Neural cell (in vitro differentiated cells): ENCODE data around the gene KCNMB2. TPM values are rescaled to one million over a fixed set of nuclear protein-coding genes. Genes with fewer than 3 reads are reported as not detected.

Experiments
- H2AFZ ChIP-seq: fragments of 200-600, 300-800 bp; sonication (generic), shearing (Covaris generic); 2 replicates; pipeline ENCODE4 v1.6.0; 2014; ENCODE audit warnings: low read depth, mild to moderate bottlenecking, antibody characterized with exemption, low read length, moderate library complexity
- H3F3A ChIP-seq: fragments of 200-600 bp; shearing (Covaris generic); 2 replicates; pipeline ENCODE4 v1.6.1; 2016; ENCODE audit warnings: mild to moderate bottlenecking, moderate library complexity, mixed read lengths, antibody characterized with exemption, low read length; ENCODE audit not compliant: insufficient read depth, poor library complexity, severe bottlenecking
- H3K27ac ChIP-seq: fragments of 200-600, 300-800 bp; sonication (generic), shearing (Covaris generic); 2 replicates; pipeline ENCODE4 v1.5.1; 2014; ENCODE audit warnings: mild to moderate bottlenecking, low read length, moderate library complexity
- H3K27me3 ChIP-seq: fragments of 300-800, 200-600 bp; sonication (generic), shearing (Covaris generic); 2 replicates; pipeline ENCODE4 v1.6.0; 2014; ENCODE audit warnings: mild to moderate bottlenecking, low read depth, low read length, moderate library complexity; ENCODE audit not compliant: insufficient read depth
- H3K36me3 ChIP-seq: fragments of 300-800, 200-600 bp; sonication (generic), shearing (Covaris generic); 2 replicates; pipeline ENCODE4 v1.5.1; 2014; ENCODE audit warnings: mild to moderate bottlenecking, antibody characterized with exemption, low read length, moderate library complexity; ENCODE audit not compliant: insufficient read depth
- H3K4me2 ChIP-seq: fragments of 300-800, 200-600 bp; sonication (generic), shearing (Covaris generic); 2 replicates; pipeline ENCODE4 v1.6.0; 2014; ENCODE audit warnings: mild to moderate bottlenecking, low read length
- H3K4me3 ChIP-seq: fragments of 300-800, 200-600 bp; sonication (generic), shearing (Covaris generic); 2 replicates; pipeline ENCODE4 v1.5.1; 2014; ENCODE audit warnings: mild to moderate bottlenecking, low read length, moderate library complexity
- H3K79me2 ChIP-seq: fragments of 200-600 bp; shearing (Covaris generic); replicated peaks from 2 replicates; pipeline ENCODE4 v1.6.0; 2014; ENCODE audit warnings: mild to moderate bottlenecking, low read length, moderate library complexity; ENCODE audit not compliant: insufficient read depth
- H3K9ac ChIP-seq: fragments of 300-800, 200-600 bp; sonication (generic), shearing (Covaris generic); 2 replicates; pipeline ENCODE4 v1.6.1; 2016; ENCODE audit warnings: mild to moderate bottlenecking, low read length, mixed read lengths
- H3K9me2 ChIP-seq: fragments of 200-600 bp; shearing (Covaris generic); 2 replicates; pipeline ENCODE4 v1.6.1; 2016; ENCODE audit warnings: mild to moderate bottlenecking, low read length, mixed read lengths; ENCODE audit not compliant: insufficient read depth
- H3K9me3 ChIP-seq: fragments of 200-600, 300-800 bp; sonication (generic), shearing (Covaris generic); 2 replicates; pipeline ENCODE4 v1.6.1; 2016; ENCODE audit warnings: mild to moderate bottlenecking, mixed run types, low read length, moderate library complexity, mixed read lengths
- H4K20me1 ChIP-seq: fragments of 200-600 bp; shearing (Covaris generic); 2 replicates; pipeline ENCODE4 v1.6.1; 2016; ENCODE audit warnings: mild to moderate bottlenecking, mixed run types; ENCODE audit not compliant: insufficient read depth
- CTCF ChIP-seq: fragments of 450-650 bp; IDR thresholded peaks from 2 replicates; pipeline ENCODE4 v1.5.1; 2014; ENCODE audit warnings: antibody characterized with exemption, mild to moderate bottlenecking, moderate library complexity; ENCODE audit not compliant: poor library complexity, severe bottlenecking
- EP300 ChIP-seq: fragments of 450-650 bp; conservative IDR thresholded peaks from 2 replicates; pipeline ENCODE4 v1.6.1; 2014; ENCODE audit warnings: antibody characterized with exemption, mild to moderate bottlenecking, moderate library complexity; ENCODE audit not compliant: poor library complexity, severe bottlenecking
- EZH2 ChIP-seq: fragments of 200-600, 300-800 bp; shearing (Covaris generic), sonication (generic); IDR thresholded peaks from 2 replicates; pipeline ENCODE4 v1.6.1; 2014; ENCODE audit warnings: antibody characterized with exemption, low read length, borderline replicate concordance, mild to moderate bottlenecking; ENCODE audit not compliant: insufficient read depth, poor library complexity, severe bottlenecking
- MXI1 ChIP-seq: fragments of 450-650 bp; conservative IDR thresholded peaks from 2 replicates; pipeline ENCODE4 v1.6.1; 2014; ENCODE audit warnings: antibody characterized with exemption, mild to moderate bottlenecking; ENCODE audit not compliant: poor library complexity, severe bottlenecking
- POLR2AphosphoS5 ChIP-seq: IDR thresholded peaks from 2 replicates; pipeline ENCODE4 v1.6.1; 2012
- RAD21 ChIP-seq: fragments of 450-650 bp; conservative IDR thresholded peaks from 2 replicates; pipeline ENCODE4 v1.6.1; 2014; ENCODE audit warnings: antibody characterized with exemption, mild to moderate bottlenecking, moderate library complexity
- REST ChIP-seq: IDR thresholded peaks from 2 replicates; pipeline ENCODE4 v1.6.1; 2012; ENCODE audit warnings: borderline replicate concordance
- SMC3 ChIP-seq: fragments of 450-650 bp; conservative IDR thresholded peaks from 2 replicates; pipeline ENCODE4 v1.6.1; 2014; ENCODE audit warnings: antibody characterized with exemption, mild to moderate bottlenecking, moderate library complexity; ENCODE audit not compliant: poor library complexity
- TAF1 ChIP-seq: IDR thresholded peaks from 2 replicates; pipeline ENCODE4 v1.6.1; 2012; ENCODE audit warnings: low read depth
- polyA plus RNA-seq: library from polyadenylated mRNA; depleted of rRNA; stranded (reverse); fragments of >200 nt; gene quantifications from 2 replicates; pipeline ENCODE4 v1.2.3, GENCODE V29; 2014

KCNMB2 gene
- polyA plus RNA-seq, 1 donor from 2014 or later = 0.93 TPM

DNA sequence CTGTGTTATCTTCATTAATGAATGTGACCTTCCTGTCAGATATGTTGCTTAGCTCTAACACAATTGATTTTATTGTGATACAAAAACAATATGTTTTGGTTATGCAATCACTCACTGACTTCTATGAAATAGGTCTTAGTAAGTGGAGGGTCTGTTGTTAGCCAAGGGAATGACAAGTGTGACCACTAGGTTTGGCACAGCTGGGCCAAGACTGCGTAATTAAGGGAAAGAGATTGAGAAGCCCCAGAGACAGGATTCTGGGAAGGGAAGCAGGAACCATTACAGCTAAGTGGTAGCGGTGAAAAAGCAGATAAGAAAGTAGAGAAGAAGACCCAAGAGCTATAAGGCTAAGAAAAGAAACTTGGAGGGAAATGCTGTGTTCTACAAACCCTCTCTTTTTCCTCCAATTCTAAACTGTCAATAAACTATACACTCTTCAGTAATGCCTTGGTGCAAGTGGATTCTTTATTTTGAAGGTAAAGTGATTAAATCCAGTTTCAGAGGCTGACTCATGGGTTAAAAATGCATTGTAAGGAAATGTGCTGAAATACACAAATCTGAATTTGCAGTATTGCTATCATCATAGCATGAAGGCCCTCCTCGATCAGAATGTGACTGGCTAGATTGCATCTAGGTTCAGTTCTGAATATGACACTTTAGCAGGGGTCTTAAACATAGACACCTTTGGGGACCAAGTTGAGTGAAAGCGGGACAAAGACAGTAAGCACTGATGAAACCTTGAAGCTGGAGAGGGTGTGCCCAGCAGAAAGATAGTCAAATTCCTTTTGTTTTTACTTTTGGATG, 26.1 kb downstream of the KCNMB2 start:
- no peak overlapping the region for H3K9ac ChIP-seq
- H3K4me3 ChIP-seq = no peak overlapping the region
- no peaks in the 10 kb centered on the region for H3F3A ChIP-seq
- no peak overlapping the region for H2AFZ ChIP-seq
- TF ChIP-seq EZH2 (no peak), EP300 (no peak), CTCF (no peak), REST (no peak), TAF1 (no peak), RAD21 (no peak), SMC3 (no peak), POLR2AphosphoS5 (no peak), MXI1 (no peak)
- no peaks in the 10 kb centered on the region for H3K36me3 ChIP-seq
- no peaks in the 10 kb centered on the region for H4K20me1 ChIP-seq
- no peak overlapping the region for H3K4me2 ChIP-seq
- no peaks in the 10 kb centered on the region for H3K9me2 ChIP-seq
- H3K79me2 ChIP-seq = no peaks in the 10 kb centered on the region
- no peak overlapping the region for H3K27ac ChIP-seq
- H3K9me3 ChIP-seq = no peaks in the 10 kb centered on the region
- no peaks in the 10 kb centered on the region for H3K27me3 ChIP-seq

DNA sequence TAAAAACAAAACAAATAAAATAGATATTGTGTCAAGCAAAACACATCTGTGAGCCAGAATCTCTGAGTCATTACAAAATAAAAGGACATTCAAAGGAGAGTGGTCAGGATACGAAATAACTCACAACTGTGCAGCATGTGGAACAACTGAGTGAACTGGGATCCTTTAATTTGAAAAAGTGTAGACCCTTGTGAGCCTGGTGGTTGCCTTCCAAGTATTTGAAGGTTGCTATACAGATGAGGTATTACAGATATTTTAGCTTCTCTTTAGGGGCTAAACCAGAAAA, 26.7 kb downstream of the KCNMB2 start:
- no peaks in the 10 kb centered on the region for H3K36me3 ChIP-seq
- no peaks in the 10 kb centered on the region for H3K79me2 ChIP-seq
- H3K27ac ChIP-seq = no peak overlapping the region
- H3K9me3 ChIP-seq = no peaks in the 10 kb centered on the region
- no peaks in the 10 kb centered on the region for H3F3A ChIP-seq
- TF ChIP-seq TAF1 = no peak
- no peak for TF ChIP-seq POLR2AphosphoS5
- no peak for TF ChIP-seq REST
- no peak for TF ChIP-seq RAD21
- no peak for TF ChIP-seq SMC3
- TF ChIP-seq EP300 = no peak
- TF ChIP-seq MXI1 = no peak
- no peak for TF ChIP-seq EZH2
- no peak for TF ChIP-seq CTCF
- H3K9ac ChIP-seq = no peak overlapping the region
- no peaks in the 10 kb centered on the region for H3K27me3 ChIP-seq
- no peak overlapping the region for H2AFZ ChIP-seq
- no peaks in the 10 kb centered on the region for H4K20me1 ChIP-seq
- no peaks in the 10 kb centered on the region for H3K9me2 ChIP-seq
- no peak overlapping the region for H3K4me2 ChIP-seq
- H3K4me3 ChIP-seq = no peak overlapping the region
